ENCODE results near the gene KIT. TPM values are rescaled to one million over a fixed set of nuclear protein-coding genes. Genes with fewer than 3 reads are reported as not detected.

Gene KIT
- total and polyA plus RNA-seq, 7 donors, result 0.69 to 58.7 (median 31.0) TPM

GRCh38 chr4:54784161-54784671 lies 126.5 kb downstream of the KIT start:
- DNase-seq, result peak; percentile 96
- intact Hi-C loops (cut with DNase I), result no loop called here
- Histone ChIP-seq H3K4me3 (no peak overlapping the region), H3K36me3 (no peaks in the 10 kb centered on the region), H3K4me1 (peaks cover 0 to 11% (median 0%) of the 10 kb centered on the region in 4 donors), H3K27ac (peak overlapping the region; percentile 21 to 69 (median 52)), H3K27me3 (no peaks in the 10 kb centered on the region), H3K9me3 (no peaks in the 10 kb centered on the region)
- peak in 2 of 4 donors; percentile 17 to 31 for TF ChIP-seq EP300 (IDR thresholded peaks at IDR 0.05)
- TF ChIP-seq CTCF (IDR thresholded peaks at IDR 0.05), result no peak
- TF ChIP-seq POLR2A (IDR thresholded peaks at IDR 0.05), result no peak
- peak; percentile 59 to 79 (median 73) for TF ChIP-seq POLR2AphosphoS5 (IDR thresholded peaks at IDR 0.05)
- 65 to 72% methylated on average over 14 of the region's 14 CpGs for WGBS, 2 donors
